Astrocyte (in vitro differentiated cells and primary cell): ENCODE results near the gene ZNF48. TPM values are rescaled to one million over a fixed set of nuclear protein-coding genes. Genes with fewer than 3 reads are reported as not detected.

Experiments
- DNase-seq: peaks from one replicate; pipeline ENCODE4 v3.0.0-alpha.2; 2010; ENCODE audit warnings: low read depth
- FAIRE-seq: peaks from 2 replicates; lab custom pipeline; 2011; peaks lifted over from hg19 to GRCh38; lab: Jason Lieb, UNC
- H2AFZ ChIP-seq: 2 replicates; pipeline ENCODE4 v1.6.0; 2012; ENCODE audit warnings: low read depth, low read length, inconsistent platforms
- H3K27ac ChIP-seq: 2 replicates; pipeline ENCODE4 v1.5.1; 2011; ENCODE audit warnings: low read depth, low read length, inconsistent platforms
- H3K27me3 ChIP-seq: 2 replicates; pipeline ENCODE4 v1.6.0; 2011; ENCODE audit warnings: low read length, inconsistent platforms; ENCODE audit not compliant: insufficient read depth
- H3K36me3 ChIP-seq: 2 replicates; pipeline ENCODE4 v1.5.1; 2011; ENCODE audit warnings: low read length, inconsistent platforms; ENCODE audit not compliant: insufficient read depth
- H3K4me1 ChIP-seq: 2 replicates; pipeline ENCODE4 v1.5.1; 2011; ENCODE audit warnings: low read length, inconsistent platforms; ENCODE audit not compliant: insufficient read depth
- H3K4me2 ChIP-seq: 2 replicates; pipeline ENCODE4 v1.6.0; 2012; ENCODE audit warnings: low read length, inconsistent platforms
- H3K4me3 ChIP-seq: 2 replicates; pipeline ENCODE4 v1.5.1; 2011; ENCODE audit warnings: low read depth, mild to moderate bottlenecking, low read length, inconsistent platforms; ENCODE audit not compliant: insufficient read depth
- H3K79me2 ChIP-seq: 2 replicates; pipeline ENCODE4 v1.6.0; 2012; ENCODE audit warnings: mild to moderate bottlenecking, low read length, inconsistent platforms; ENCODE audit not compliant: insufficient read depth
- H3K9ac ChIP-seq: 2 replicates; pipeline ENCODE4 v1.6.0; 2012; ENCODE audit warnings: mild to moderate bottlenecking, low read length, inconsistent platforms
- H3K9me3 ChIP-seq: 2 replicates; pipeline ENCODE4 v1.5.1; 2012; ENCODE audit warnings: low read depth, mild to moderate bottlenecking, low read length, inconsistent platforms; ENCODE audit not compliant: insufficient read depth
- H4K20me1 ChIP-seq: 2 replicates; pipeline ENCODE4 v1.6.0; 2012; ENCODE audit warnings: low read length, inconsistent platforms; ENCODE audit not compliant: insufficient read depth
- H3K27ac Mint-ChIP-seq: one replicate; pipeline ENCODE4 v1.8.0; 2021; ENCODE audit warnings: mild to moderate bottlenecking, mixed read lengths; ENCODE audit not compliant: unreplicated experiment
- H3K27me3 Mint-ChIP-seq: one replicate; pipeline ENCODE4 v1.8.0; 2021; ENCODE audit warnings: low read depth, mixed read lengths; ENCODE audit not compliant: unreplicated experiment
- H3K36me3 Mint-ChIP-seq: one replicate; pipeline ENCODE4 v1.8.0; 2021; ENCODE audit warnings: low read depth, mixed read lengths; ENCODE audit not compliant: unreplicated experiment
- H3K4me1 Mint-ChIP-seq: one replicate; pipeline ENCODE4 v1.8.0; 2021; ENCODE audit warnings: low read depth, mixed read lengths; ENCODE audit not compliant: unreplicated experiment
- H3K4me3 Mint-ChIP-seq: one replicate; pipeline ENCODE4 v1.8.0; 2021; ENCODE audit warnings: mild to moderate bottlenecking, moderate library complexity, mixed read lengths; ENCODE audit not compliant: unreplicated experiment
- H3K9me3 Mint-ChIP-seq: one replicate; pipeline ENCODE4 v1.8.0; 2021; ENCODE audit warnings: mild to moderate bottlenecking, mixed read lengths; ENCODE audit not compliant: unreplicated experiment
- EZH2 ChIP-seq: IDR thresholded peaks from 2 replicates; pipeline ENCODE4 v1.6.1; 2012; ENCODE audit warnings: mild to moderate bottlenecking, low read length, inconsistent platforms; ENCODE audit not compliant: insufficient read depth
- total RNA-seq: library from RNA; stranded (reverse); gene quantifications from 2 replicates; pipeline ENCODE4 v1.2.1, GENCODE V29; 2021
- TF ChIP-seq, protein P1 (sequence below): IDR thresholded peaks from 2 replicates; pipeline ENCODE4 v1.5.1; 2011; ENCODE audit warnings: low read depth, mild to moderate bottlenecking, inconsistent platforms, low read length, moderate library complexity; ENCODE audit not compliant: insufficient read depth

The ZNF48 gene
- total RNA-seq, 1 donor from 2014 or later, result 19.5 TPM

DNA sequence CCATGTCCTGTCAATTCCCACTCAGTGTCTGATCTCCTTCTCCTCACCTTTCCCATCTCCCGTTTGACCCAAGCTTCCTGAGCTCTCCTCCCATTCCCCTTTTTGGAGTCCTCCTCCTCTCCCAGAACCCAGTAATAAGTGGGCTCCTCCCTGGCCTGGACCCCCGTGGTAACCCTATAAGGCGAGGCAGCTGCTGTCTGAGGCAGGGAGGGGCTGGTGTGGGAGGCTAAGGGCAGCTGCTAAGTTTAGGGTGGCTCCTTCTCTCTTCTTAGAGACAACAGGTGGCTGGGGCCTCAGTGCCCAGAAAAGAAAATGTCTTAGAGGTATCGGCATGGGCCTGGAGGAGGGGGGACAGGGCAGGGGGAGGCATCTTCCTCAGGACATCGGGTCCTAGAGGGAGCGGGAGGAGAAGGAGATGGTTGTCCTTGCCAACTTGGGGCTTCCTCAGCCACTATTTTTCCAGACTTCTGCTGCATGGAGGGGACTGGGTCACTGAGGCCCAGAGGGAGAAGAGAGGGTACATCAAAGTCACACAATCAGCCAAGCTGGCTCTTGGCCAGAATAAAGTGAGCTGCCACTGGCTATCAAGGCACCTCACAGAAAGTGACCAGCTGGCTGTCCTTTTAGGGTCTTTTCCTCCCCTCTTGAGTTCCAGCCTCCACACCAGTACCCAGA, 23.0 kb upstream of the ZNF48 start:
- H3K36me3 Mint-ChIP-seq, result peaks cover 2% of the 10 kb centered on the region
- H3K9ac ChIP-seq, result no peak overlapping the region

DNA sequence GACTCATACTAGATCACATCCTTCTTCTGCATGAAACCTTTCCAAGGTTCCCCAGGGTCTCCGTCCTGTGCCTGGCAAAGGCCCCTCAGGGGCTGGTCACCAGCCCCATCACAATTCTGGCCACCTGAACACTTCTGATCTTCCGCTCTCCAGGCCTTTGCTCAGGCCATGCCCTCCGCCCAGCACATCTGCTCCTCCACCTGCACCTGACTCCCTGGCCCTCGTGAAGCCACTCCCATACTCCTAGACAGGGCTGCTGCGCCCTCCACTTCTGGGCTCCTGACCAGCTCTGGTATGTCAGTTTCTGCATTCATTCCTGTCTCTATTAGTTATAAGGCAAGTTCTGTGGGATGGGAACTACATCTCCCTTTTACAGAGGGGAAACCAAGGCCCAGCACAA, 22.5 kb upstream of the ZNF48 start:
- Histone ChIP-seq H3K4me2 (no peak overlapping the region), H3K9me3 (no peaks in the 10 kb centered on the region), H3K27me3 (no peaks in the 10 kb centered on the region), H3K79me2 (peaks cover 23% of the 10 kb centered on the region), H2AFZ (no peak overlapping the region), H3K9ac (no peak overlapping the region), H4K20me1 (peaks cover 19% of the 10 kb centered on the region), H3K4me1 (peaks cover 22% of the 10 kb centered on the region), H3K4me3 (no peak overlapping the region), H3K36me3 (no peaks in the 10 kb centered on the region), H3K27ac (no peak overlapping the region)
- Mint-ChIP-seq H3K4me1 (peaks cover 21% of the 10 kb centered on the region), H3K27ac (peak overlapping the region; percentile 9), H3K36me3 (peaks cover 1% of the 10 kb centered on the region), H3K4me3 (peak overlapping the region; percentile 55), H3K9me3 (no peaks in the 10 kb centered on the region), H3K27me3 (no peaks in the 10 kb centered on the region)
- FAIRE-seq (no peak), DNase-seq (no peak)
- no peak for TF ChIP-seq EZH2
- TF ChIP-seq, protein P1, sequence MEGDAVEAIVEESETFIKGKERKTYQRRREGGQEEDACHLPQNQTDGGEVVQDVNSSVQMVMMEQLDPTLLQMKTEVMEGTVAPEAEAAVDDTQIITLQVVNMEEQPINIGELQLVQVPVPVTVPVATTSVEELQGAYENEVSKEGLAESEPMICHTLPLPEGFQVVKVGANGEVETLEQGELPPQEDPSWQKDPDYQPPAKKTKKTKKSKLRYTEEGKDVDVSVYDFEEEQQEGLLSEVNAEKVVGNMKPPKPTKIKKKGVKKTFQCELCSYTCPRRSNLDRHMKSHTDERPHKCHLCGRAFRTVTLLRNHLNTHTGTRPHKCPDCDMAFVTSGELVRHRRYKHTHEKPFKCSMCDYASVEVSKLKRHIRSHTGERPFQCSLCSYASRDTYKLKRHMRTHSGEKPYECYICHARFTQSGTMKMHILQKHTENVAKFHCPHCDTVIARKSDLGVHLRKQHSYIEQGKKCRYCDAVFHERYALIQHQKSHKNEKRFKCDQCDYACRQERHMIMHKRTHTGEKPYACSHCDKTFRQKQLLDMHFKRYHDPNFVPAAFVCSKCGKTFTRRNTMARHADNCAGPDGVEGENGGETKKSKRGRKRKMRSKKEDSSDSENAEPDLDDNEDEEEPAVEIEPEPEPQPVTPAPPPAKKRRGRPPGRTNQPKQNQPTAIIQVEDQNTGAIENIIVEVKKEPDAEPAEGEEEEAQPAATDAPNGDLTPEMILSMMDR, result no peak

More for the DNA sequence above, 23.0 kb upstream of the ZNF48 start:
- H3K27me3 ChIP-seq, result no peaks in the 10 kb centered on the region
- Mint-ChIP-seq H3K4me3 (peak overlapping the region; percentile 89), H3K4me1 (peaks cover 23% of the 10 kb centered on the region), H3K9me3 (no peaks in the 10 kb centered on the region), H3K27ac (peak overlapping the region; percentile 94), H3K27me3 (no peaks in the 10 kb centered on the region)
- H3K27ac ChIP-seq, result no peak overlapping the region
- H3K4me1 ChIP-seq, result peaks cover 22% of the 10 kb centered on the region
- peaks cover 28% of the 10 kb centered on the region for H3K79me2 ChIP-seq
- H3K4me2 ChIP-seq, result no peak overlapping the region
- DNase-seq (no peak), FAIRE-seq (no peak)
- H3K36me3 ChIP-seq, result peaks cover 3% of the 10 kb centered on the region
- TF ChIP-seq EZH2, result no peak
- TF ChIP-seq, protein P1, result no peak
- no peaks in the 10 kb centered on the region for H3K9me3 ChIP-seq
- H4K20me1 ChIP-seq, result peaks cover 24% of the 10 kb centered on the region
- H2AFZ ChIP-seq, result no peak overlapping the region
- no peak overlapping the region for H3K4me3 ChIP-seq

DNA sequence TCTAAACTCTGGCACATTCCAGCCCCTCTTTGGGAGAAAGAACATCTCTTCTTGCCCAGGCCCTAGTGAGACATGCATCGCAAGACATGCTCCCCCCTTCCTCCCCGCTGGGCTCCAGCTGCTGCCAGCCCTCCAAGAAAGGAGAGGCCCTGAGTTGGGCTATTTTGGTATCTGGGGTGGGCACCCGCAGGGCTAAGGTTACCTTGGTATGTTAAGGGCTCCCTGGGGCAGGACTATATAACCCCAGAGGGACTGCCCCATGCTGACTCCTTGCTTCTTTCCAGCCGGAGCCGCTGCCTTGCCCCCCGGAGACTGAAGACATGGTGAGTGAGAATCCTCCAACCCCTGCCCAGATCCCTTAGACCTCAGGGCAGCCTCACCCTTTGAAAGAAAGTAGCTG, 20.7 kb upstream of the ZNF48 start, which contains the start of gene MYL11:
MYL11 (plus strand) TSS at position 265 of the 400 bp plus-strand sequence; CDS start at position 321, 56 bp downstream.
- Mint-ChIP-seq H3K27me3 (no peaks in the 10 kb centered on the region), H3K9me3 (no peaks in the 10 kb centered on the region), H3K4me3 (no peak within 1 kb of the TSS), H3K36me3 (no peaks in the 10 kb centered on the region), H3K27ac (peak within 1 kb of the TSS; percentile 58), H3K4me1 (peaks cover 12% of the 10 kb centered on the region)
- Histone ChIP-seq H3K79me2 (peaks cover 10% of the 10 kb centered on the region), H2AFZ (no peak within 1 kb of the TSS), H3K9me3 (no peaks in the 10 kb centered on the region), H3K4me1 (peaks cover 20% of the 10 kb centered on the region), H3K4me2 (no peak within 1 kb of the TSS), H3K36me3 (no peaks in the 10 kb centered on the region), H3K27me3 (no peaks in the 10 kb centered on the region), H3K4me3 (no peak within 1 kb of the TSS), H4K20me1 (peaks cover under 1% of the 10 kb centered on the region), H3K27ac (no peak within 1 kb of the TSS), H3K9ac (no peak within 1 kb of the TSS)
- no peak for FAIRE-seq
- TF ChIP-seq EZH2, result no peak
- TF ChIP-seq, protein P1, result no peak
- no peak for DNase-seq
